Thyroid gland (tissue), 4 donors: ENCODE measurements around the gene ARHGAP15.

Source experiments
- CTCF ChIP-seq, 6 experiments: fragments of 200-600 bp in 3 of 6; fragments of 450-650 bp in 3 of 6; sonication (generic) in 3 of 6; IDR thresholded peaks; one replicate each; pipeline ENCODE4 v1.5.1; 2016 to 2019; ENCODE audit warnings: antibody characterized with exemption in 6 of 6, mild to moderate bottlenecking in 2 of 6, inconsistent platforms in 1 of 6, moderate library complexity in 1 of 6
- POLR2A ChIP-seq, 2 donors: fragments of 450-650 bp; IDR thresholded peaks; one replicate each; pipeline ENCODE4 v1.6.1; 2017; ENCODE audit warnings: antibody characterized with exemption in 2 of 2, mild to moderate bottlenecking in 2 of 2, moderate library complexity in 1 of 2

GRCh38 chr2:143718745-143719144, 589.5 kb downstream of the ARHGAP15 start:
- no peak for TF ChIP-seq CTCF (IDR thresholded peaks at IDR 0.05)
- TF ChIP-seq POLR2A (IDR thresholded peaks at IDR 0.05) = no peak
